Femur (tissue), 1 donor: ENCODE measurements around the gene TRIM25.
A peak's percentile ranks its signal among the peaks of the same experiment; 100 is the strongest.
"Not testable (repeated sequence)": the region's sequence is repeated elsewhere in the genome, so short reads cannot be mapped to it uniquely, and the experiment has no call there.

Source experiments
- DNase-seq: peaks from one replicate; pipeline ENCODE4 v3.0.0-alpha.2; 2017

The TRIM25 gene

DNA sequence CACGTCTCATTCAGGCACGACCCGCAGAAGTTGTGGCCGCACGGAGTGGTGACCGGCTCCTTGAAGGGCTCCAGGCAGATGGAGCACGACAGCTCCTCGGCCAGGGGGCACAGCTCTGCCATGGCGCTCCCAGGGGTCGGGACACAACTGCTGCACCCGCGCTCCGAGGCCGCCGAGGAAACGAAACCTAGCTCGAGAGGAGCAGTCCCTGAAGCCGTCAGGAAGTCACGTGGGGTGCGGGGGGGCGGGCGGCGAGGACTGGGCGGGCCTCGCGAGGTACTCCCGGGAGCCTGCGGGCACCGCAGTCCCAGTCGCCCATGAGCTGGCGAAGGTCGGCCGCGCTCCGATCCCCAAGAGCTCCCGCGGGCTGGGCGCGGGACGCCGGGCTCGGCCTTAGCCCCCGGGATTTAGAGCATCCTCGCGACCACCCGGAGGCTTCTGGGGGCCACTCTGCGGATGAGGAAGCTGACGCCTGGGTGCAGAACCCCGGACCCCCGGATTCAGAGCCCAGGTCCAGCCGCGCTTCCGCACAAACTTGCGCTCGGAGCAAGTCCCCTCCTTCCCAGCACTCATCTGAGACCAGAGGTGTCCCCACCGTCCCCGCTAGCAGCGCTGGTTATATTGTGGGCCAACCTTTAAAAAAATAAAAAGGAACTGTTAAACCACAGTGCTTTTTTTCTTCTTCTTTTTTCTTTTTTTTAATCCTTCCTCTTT lies at the start of gene TRIM25:
TRIM25 (minus strand) TSS at position 183 of the 714 bp plus-strand sequence; CDS start at position 122, 61 bp downstream.
- DNase-seq, result peak; percentile 93

DNA sequence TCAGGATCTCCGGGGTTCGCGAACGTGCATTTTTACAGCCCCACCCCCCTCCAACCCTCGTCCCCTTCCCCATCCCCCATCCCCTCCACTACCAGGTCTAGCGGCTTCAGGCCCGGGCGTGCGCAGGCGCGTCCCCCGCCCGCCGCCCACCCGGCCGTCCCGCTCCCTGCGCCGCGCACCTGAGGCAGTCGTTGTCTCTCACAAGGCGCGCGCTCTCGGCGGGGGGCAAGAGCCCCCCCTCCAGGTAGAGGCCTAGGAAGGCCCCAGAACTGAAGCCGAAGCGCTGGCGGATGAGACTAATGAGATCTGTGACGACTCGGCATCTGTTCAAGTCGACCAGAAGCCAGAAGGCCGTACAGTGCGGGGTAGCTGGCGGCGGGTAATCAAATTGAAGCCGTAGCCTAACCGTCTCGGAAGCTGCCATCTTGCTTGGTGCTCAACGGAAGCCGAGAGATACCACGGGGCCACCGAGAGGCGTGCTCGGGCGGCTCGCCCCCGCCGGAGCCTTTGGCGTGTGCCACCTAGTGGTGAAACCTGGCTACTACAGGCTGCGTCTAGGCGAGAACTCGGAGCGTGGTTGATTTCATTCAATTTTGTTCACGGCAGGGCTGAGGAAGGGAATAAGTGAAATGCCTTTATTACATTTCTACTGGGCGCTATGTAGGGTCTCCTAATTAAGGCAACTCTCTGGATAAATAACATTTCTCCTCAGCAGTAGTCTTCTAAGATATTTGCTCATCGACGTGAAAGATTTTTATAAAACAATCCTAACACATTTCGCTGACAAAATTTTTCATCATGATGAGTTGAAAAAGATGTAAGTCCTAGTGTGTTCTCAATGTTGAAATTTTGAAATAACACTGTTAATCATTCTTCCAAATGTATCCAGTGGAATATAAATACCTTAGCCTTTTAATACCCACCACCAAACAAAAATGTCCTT lies 47.0 kb upstream of the TRIM25 start, which contains the start of gene COIL:
COIL (minus strand) TSS at position 455 of the 943 bp plus-strand sequence; CDS start at position 424, 31 bp downstream.
- peak; percentile 95 for DNase-seq

- DNase-seq, result no peak
Measured at GRCh38 chr17:56956992-56957391, 43.1 kb upstream of the TRIM25 start.

GRCh38 chr17:56949595-56949994 lies 35.7 kb upstream of the TRIM25 start:
- no peak for DNase-seq

DNA sequence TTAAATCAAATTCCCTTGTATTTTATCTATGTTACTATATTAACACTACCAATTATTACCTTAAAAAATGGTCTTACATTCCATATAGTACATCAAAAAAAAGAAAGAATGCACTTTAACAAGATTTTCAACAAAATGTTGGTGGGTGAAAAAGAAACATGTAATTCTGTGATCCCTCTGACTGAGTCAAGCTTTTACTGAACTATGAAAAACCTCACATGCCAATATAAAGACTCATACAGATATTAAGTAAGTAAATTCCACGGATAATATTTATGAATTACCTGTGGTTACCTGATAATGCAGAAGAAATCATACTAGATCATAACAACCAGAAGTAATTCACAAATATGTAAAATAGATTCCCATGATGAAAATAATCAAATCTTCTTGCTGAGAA lies 34.6 kb upstream of the TRIM25 start:
- DNase-seq, result no peak

- DNase-seq, result no peak
Measured at GRCh38 chr17:56947741-56948140, 33.9 kb upstream of the TRIM25 start.

GRCh38 chr17:56945938-56946505 lies 32.2 kb upstream of the TRIM25 start:
- no peak for DNase-seq

GRCh38 chr17:56943505-56944125 lies 29.8 kb upstream of the TRIM25 start:
- no peak for DNase-seq

GRCh38 chr17:56939869-56940484 lies 26.1 kb upstream of the TRIM25 start:
- no peak for DNase-seq

- DNase-seq, result not testable (repeated sequence)
Measured at GRCh38 chr17:56938206-56938605, 24.4 kb upstream of the TRIM25 start.

DNA sequence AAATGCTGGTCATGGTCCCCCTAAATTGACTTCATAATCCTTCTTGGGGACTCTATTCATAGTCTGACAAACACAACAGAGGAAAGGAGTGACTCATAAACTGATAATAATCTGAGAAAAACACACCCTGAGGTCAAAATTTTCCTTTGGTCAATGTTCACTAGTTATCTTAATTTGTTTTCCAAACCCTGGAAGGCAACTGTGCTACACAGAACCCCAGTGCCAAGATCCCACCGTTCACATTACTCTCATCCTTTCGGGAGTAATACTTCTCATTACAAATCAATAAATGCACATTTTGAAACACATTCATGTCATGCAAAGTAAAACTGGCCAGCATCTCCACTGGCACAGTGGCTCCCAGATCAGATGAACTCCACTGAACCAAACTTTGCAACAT lies 23.8 kb upstream of the TRIM25 start:
- DNase-seq, result no peak

DNA sequence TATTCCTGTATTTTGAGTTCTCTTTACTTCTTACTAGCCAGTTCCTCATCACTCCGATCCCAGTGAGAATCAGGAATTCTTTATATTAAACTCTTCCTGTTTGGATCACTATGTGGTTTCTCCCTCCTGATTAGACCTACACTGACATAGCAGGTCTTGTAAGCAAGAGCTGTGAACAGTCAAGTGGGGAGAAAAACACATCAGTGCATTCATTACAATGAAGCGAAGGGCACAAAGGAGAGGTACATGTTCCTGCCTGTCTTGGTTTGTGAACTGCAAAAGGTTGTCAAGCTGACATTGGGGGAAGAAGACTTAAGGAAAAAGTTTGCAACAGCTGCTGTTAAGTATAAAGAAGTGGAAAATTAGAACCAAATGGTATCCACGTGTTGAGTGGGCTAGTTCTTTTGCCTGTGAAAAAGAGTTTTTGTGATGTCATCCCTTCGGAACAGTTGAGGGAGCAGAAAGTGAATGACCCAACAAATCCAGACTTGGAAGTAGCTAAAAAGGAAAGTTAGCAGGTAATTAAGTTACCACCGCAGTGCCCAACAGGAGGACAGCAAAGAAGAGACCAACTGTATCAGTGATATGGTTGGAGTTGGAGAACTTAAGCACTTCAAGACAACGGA lies 23.0 kb upstream of the TRIM25 start:
- no peak for DNase-seq

GRCh38 chr17:56935461-56935860 lies 21.6 kb upstream of the TRIM25 start:
- no peak for DNase-seq

- DNase-seq, result no peak
Measured at GRCh38 chr17:56934280-56934679, 20.4 kb upstream of the TRIM25 start.

GRCh38 chr17:56933868-56934267 lies 20.0 kb upstream of the TRIM25 start:
- no peak for DNase-seq

DNA sequence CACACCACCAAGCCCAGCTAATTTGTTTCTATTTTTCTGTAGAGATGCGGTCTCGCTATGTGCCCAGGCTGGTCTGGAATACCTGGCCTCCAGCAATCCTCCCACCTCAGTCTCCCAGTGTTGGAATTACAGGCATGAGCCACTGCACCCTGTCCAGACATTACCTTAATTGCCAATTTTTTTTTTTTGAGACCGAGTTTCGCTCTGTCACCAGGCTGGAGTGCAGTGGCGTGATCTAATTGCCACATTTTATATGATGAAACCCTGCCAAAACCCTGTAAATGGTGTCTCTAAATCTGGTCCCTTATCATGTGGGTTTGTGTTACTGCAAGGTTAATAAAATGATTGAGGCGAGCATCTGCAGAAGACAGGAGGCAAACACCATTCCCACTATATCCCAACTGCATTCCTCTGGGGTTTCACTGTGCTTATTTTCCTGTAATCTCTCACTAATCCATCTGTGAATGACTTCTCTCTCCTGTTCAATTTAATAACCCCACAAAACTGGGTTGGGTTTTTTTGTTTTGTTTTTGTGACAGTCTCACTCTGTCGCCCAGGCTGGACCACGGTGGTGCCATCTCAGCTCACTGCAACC lies 19.4 kb upstream of the TRIM25 start:
- no peak for DNase-seq

- no peak for DNase-seq
Measured at GRCh38 chr17:56930739-56931337, 17.0 kb upstream of the TRIM25 start.

GRCh38 chr17:56929362-56929969 lies 15.6 kb upstream of the TRIM25 start:
- no peak for DNase-seq

DNA sequence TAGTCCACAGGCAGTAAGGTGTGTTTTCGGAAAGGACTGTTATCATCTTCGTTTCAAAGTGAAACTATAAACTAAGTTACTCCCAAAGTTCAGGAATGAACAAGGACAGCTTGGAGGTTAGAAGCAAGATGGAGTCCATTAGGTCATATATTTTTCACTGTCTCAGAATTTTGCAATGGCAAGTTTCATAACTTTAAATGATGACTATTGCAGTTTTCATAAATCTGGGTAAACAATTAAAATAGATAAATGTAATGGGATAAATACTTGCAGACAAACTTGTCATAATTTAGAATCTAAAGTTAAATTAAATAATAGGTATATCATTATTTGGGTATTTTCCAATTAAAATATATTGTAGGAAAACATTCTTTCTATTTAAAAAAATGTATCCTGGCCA lies 14.7 kb upstream of the TRIM25 start:
- DNase-seq, result no peak

GRCh38 chr17:56926704-56927103 lies 12.9 kb upstream of the TRIM25 start:
- no peak for DNase-seq

DNA sequence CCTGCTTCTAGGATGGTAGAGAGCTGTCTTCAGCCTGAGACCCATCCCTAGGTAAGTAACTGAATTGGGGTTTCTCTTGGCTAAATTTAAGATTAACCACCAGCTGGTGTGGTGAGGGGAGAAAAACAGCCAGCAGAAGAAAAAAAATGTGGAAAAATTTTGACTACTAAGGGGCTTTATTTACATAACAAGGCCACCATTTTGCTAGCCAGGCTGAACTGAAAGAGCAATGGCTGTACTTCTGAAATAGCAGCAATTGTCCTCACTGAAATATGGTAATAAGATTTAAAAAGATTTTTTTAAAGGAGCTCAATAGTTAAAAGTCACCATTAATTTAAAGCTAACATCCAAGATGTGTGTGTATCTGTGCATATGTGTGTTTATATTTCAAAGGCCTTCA lies 12.4 kb upstream of the TRIM25 start:
- no peak for DNase-seq
